GM12878 (cell line): Measurements from ENCODE around the gene GNLY. TPM values are rescaled to one million over a fixed set of nuclear protein-coding genes. Genes with fewer than 3 reads are reported as not detected.

Source experiments
- CBX3 ChIP-seq: fragments of 200-600 bp; sonication (generic); IDR thresholded peaks from 2 replicates; pipeline ENCODE4 v1.6.1; 2016; ENCODE audit warnings: low read depth, borderline replicate concordance
- CUX1 ChIP-seq: IDR thresholded peaks from 2 replicates; pipeline ENCODE4 v1.6.1; 2012; ENCODE audit warnings: improper control_type of control experiment, low read depth, low read length; ENCODE audit not compliant: insufficient replicate concordance
- ESRRA ChIP-seq: IDR thresholded peaks from 2 replicates; pipeline ENCODE4 v1.6.1; 2012; ENCODE audit warnings: mild to moderate bottlenecking, low read length, improper control_type of control experiment
- HCFC1 ChIP-seq: fragments of 150-350 bp; IDR thresholded peaks from 2 replicates; pipeline ENCODE4 v1.6.1; 2014; ENCODE audit warnings: low read length
- NRF1 ChIP-seq: conservative IDR thresholded peaks from 2 replicates; pipeline ENCODE4 v1.6.1; 2011; ENCODE audit warnings: mild to moderate bottlenecking, low read depth, low read length, improper control_type of control experiment
- RCOR1 ChIP-seq: conservative IDR thresholded peaks from 2 replicates; pipeline ENCODE4 v1.6.1; 2012; ENCODE audit warnings: low read depth, low read length, improper control_type of control experiment
- SP1 ChIP-seq: IDR thresholded peaks from one replicate; pipeline ENCODE4 v1.6.1; 2011; ENCODE audit warnings: low read depth, low read length
- TCF12 ChIP-seq: IDR thresholded peaks from 2 replicates; pipeline ENCODE4 v1.6.1; 2011; ENCODE audit warnings: low read depth, mild to moderate bottlenecking, low read length
- WRNIP1 ChIP-seq: IDR thresholded peaks from 2 replicates; pipeline ENCODE4 v1.6.1; 2011; ENCODE audit warnings: low read depth, low read length, improper control_type of control experiment, borderline replicate concordance
- ZSCAN29 ChIP-seq: fragments of 450-650 bp; IDR thresholded peaks from 2 replicates; pipeline ENCODE4 v1.6.1; 2017; ENCODE audit warnings: mild to moderate bottlenecking, moderate library complexity
- polyA plus RNA-seq, 11 experiments: library from polyadenylated mRNA; depleted of rRNA in 4 of 11; unstranded in 6 of 11; stranded (reverse) in 5 of 11; fragments of >200 nt; fragmentation: Nextera tagmentation in 4 of 11; fragmentation: Illumina TruSeq in 1 of 11; extraction: Ambion mirVana in 4 of 11; extraction: Trizol in 1 of 11; gene quantifications; 1 replicate in 1 of 11; 2 replicates in 10 of 11; pipeline versions ENCODE4 v1.2.1 to v1.2.3, GENCODE V29; 2011 to 2016; ENCODE audit warnings: inconsistent platforms in 2 of 11, missing spikeins in 2 of 11, low read depth in 1 of 11
- total RNA-seq, 4 experiments: library from RNA; depleted of rRNA in 3 of 4; stranded (reverse); fragments of >200 nt in 3 of 4; fragmentation: Illumina TruSeq in 1 of 4; extraction: Trizol in 1 of 4; gene quantifications; 2 replicates each; pipeline versions ENCODE4 v1.2.1 to v1.2.3, GENCODE V29; 2013 to 2021
- TF ChIP-seq, protein P1 (sequence below): fragments of 450-650 bp; IDR thresholded peaks from 2 replicates; pipeline ENCODE4 v1.6.1; 2016; ENCODE audit warnings: mild to moderate bottlenecking
- TF ChIP-seq, protein P2 (sequence below): fragments of 450-650 bp; IDR thresholded peaks from 2 replicates; pipeline ENCODE4 v1.6.1; 2018; ENCODE audit warnings: mild to moderate bottlenecking, low read depth, moderate library complexity; ENCODE audit not compliant: partially characterized antibody
- TF ChIP-seq, protein P3 (sequence below): IDR thresholded peaks from 2 replicates; pipeline ENCODE4 v1.6.1; 2012; ENCODE audit warnings: low read depth, low read length, improper control_type of control experiment

Gene GNLY
- total and polyA plus RNA-seq, 10 of the 15 experiments (the other 5 are each of a cell fraction or from before 2014, with no cell fraction given): 0.18 to 0.42 TPM; not detected in 8

- TF ChIP-seq CUX1 (no peak), ESRRA (no peak), RCOR1 (no peak), NRF1 (no peak), TCF12 (no peak), CBX3 (no peak), HCFC1 (no peak), WRNIP1 (no peak), SP1 (no peak), ZSCAN29 (no peak)
- TF ChIP-seq, protein P1, sequence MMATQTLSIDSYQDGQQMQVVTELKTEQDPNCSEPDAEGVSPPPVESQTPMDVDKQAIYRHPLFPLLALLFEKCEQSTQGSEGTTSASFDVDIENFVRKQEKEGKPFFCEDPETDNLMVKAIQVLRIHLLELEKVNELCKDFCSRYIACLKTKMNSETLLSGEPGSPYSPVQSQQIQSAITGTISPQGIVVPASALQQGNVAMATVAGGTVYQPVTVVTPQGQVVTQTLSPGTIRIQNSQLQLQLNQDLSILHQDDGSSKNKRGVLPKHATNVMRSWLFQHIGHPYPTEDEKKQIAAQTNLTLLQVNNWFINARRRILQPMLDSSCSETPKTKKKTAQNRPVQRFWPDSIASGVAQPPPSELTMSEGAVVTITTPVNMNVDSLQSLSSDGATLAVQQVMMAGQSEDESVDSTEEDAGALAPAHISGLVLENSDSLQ: no peak
- TF ChIP-seq, protein P2, sequence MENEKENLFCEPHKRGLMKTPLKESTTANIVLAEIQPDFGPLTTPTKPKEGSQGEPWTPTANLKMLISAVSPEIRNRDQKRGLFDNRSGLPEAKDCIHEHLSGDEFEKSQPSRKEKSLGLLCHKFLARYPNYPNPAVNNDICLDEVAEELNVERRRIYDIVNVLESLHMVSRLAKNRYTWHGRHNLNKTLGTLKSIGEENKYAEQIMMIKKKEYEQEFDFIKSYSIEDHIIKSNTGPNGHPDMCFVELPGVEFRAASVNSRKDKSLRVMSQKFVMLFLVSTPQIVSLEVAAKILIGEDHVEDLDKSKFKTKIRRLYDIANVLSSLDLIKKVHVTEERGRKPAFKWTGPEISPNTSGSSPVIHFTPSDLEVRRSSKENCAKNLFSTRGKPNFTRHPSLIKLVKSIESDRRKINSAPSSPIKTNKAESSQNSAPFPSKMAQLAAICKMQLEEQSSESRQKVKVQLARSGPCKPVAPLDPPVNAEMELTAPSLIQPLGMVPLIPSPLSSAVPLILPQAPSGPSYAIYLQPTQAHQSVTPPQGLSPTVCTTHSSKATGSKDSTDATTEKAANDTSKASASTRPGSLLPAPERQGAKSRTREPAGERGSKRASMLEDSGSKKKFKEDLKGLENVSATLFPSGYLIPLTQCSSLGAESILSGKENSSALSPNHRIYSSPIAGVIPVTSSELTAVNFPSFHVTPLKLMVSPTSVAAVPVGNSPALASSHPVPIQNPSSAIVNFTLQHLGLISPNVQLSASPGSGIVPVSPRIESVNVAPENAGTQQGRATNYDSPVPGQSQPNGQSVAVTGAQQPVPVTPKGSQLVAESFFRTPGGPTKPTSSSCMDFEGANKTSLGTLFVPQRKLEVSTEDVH: no peak
- TF ChIP-seq, protein P3, sequence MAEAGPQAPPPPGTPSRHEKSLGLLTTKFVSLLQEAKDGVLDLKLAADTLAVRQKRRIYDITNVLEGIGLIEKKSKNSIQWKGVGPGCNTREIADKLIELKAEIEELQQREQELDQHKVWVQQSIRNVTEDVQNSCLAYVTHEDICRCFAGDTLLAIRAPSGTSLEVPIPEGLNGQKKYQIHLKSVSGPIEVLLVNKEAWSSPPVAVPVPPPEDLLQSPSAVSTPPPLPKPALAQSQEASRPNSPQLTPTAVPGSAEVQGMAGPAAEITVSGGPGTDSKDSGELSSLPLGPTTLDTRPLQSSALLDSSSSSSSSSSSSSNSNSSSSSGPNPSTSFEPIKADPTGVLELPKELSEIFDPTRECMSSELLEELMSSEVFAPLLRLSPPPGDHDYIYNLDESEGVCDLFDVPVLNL: no peak
Measured at GRCh38 chr2:85673716-85674375, 20.3 kb upstream of the GNLY start (continued).
